Stimulated activated effector memory CD8-positive, alpha-beta T cell treated with anti-CD3 and anti-CD28 coated beads, Interleukin-12 subunit alpha, Interleukin-12 subunit beta, amount 100 ng/mL, for 72 hours (primary cell): ENCODE data around the gene KCNIP4.

ENCODE experiments used
- ATAC-seq: fragments of 150-1000 bp; cut with Tn5 transposase; 2 replicates; pipeline ENCODE4 v1.10.0; 2021
- DNase-seq, 2 donors: peaks; one replicate each; pipeline ENCODE4 v3.0.0; 2021 to 2022; ENCODE audit warnings: low spot score in 2 of 2
- H3K27ac Mint-ChIP-seq: one replicate; pipeline ENCODE4 v1.8.0; 2022; ENCODE audit warnings: mild to moderate bottlenecking, mixed read lengths
- H3K36me3 Mint-ChIP-seq: one replicate; pipeline ENCODE4 v1.8.0; 2022; ENCODE audit warnings: mild to moderate bottlenecking, mixed read lengths
- H3K4me1 Mint-ChIP-seq: one replicate; pipeline ENCODE4 v1.8.0; 2022; ENCODE audit warnings: mixed read lengths
- H3K4me3 Mint-ChIP-seq: one replicate; pipeline ENCODE4 v1.8.0; 2022; ENCODE audit warnings: mild to moderate bottlenecking, mixed read lengths
- H3K9me3 Mint-ChIP-seq: one replicate; pipeline ENCODE4 v1.8.0; 2022; ENCODE audit warnings: mixed read lengths

Gene KCNIP4

DNA sequence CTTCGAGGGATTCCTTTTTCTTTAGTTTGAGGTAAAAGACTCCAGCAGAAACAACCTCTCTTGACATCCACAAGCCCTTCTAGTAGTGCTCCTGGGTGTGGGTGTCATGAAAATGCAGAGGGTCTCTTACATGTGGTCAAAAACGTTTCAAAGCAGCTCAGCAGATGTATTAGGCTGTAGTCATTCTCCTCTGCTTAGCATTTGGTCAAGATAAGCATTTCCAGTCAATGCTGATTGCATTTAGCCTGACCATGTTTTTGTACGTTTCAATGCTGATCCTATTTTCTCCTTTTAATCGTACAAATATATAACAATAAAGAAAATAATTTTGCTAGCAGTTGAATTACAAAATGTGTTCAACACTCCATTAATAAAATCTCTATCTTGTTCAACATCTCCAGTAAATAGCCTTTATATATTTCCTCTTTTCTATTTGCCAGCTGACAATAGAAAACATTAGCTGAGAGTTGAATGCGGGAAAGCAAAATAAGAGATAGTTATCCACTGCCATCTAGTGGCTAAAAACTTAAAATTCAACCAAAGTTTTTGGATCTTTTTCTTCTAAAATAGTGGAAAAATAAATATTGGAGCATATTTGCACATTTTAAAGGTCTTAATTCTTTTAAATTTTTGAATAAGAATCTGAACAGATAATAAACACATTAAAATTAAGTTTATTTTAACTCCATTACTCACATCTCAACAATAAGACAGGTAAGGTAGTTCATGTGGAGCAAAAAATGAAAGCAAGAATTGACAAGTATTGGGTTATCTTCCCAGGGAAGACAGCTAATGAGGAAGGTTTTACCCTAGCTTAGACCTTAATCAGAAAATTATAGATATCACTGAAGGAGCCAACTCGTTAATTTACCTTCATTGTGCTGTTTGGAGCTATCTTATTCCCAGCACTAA is 1263.5 kb downstream of the KCNIP4 start:
- no peak overlapping the region for H3K4me3 Mint-ChIP-seq
- no peaks in the 10 kb centered on the region for H3K9me3 Mint-ChIP-seq
- H3K4me1 Mint-ChIP-seq: no peaks in the 10 kb centered on the region
- H3K27ac Mint-ChIP-seq: no peak overlapping the region
- ATAC-seq (no peak), DNase-seq (no peak)
- H3K36me3 Mint-ChIP-seq: no peaks in the 10 kb centered on the region

GRCh38 chr4:20683766-20684165 is 1264.8 kb downstream of the KCNIP4 start:
- Mint-ChIP-seq H3K4me3 (no peak overlapping the region), H3K27ac (no peak overlapping the region), H3K9me3 (no peaks in the 10 kb centered on the region), H3K36me3 (no peaks in the 10 kb centered on the region), H3K4me1 (no peaks in the 10 kb centered on the region)
- no peak for ATAC-seq
- no peak for DNase-seq

DNA sequence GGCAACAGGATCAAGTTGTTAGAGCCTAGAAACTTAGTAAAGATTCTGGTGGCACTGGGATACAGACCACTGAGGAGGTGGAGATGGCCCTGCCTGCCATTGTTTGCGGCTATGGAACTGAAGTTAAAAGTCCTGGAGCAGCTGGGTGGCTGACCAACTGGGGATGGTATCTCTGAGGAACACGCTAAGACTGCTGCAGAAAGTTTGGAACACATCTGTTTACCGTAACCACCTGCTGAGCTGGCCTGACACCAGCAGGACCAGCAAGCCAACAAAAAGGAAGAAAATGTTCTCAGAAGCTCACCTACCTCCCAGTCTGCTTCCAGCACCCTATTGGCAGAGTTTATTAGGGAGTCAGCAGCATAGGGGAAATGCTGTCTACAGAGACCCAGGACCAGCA is 1265.7 kb downstream of the KCNIP4 start:
- ATAC-seq (peak; percentile 38), DNase-seq (no peak)
- Mint-ChIP-seq H3K27ac (no peak overlapping the region), H3K4me3 (no peak overlapping the region), H3K4me1 (no peaks in the 10 kb centered on the region), H3K36me3 (no peaks in the 10 kb centered on the region), H3K9me3 (no peaks in the 10 kb centered on the region)

- DNase-seq: no peak
- Mint-ChIP-seq H3K9me3 (no peaks in the 10 kb centered on the region), H3K4me1 (no peaks in the 10 kb centered on the region), H3K36me3 (no peaks in the 10 kb centered on the region), H3K27ac (no peak overlapping the region), H3K4me3 (no peak overlapping the region)
- ATAC-seq: no peak
These were observed 1267.3 kb downstream of the KCNIP4 start for GRCh38 chr4:20681271-20681670.

GRCh38 chr4:20680736-20681135 is 1267.8 kb downstream of the KCNIP4 start:
- Mint-ChIP-seq H3K27ac (no peak overlapping the region), H3K9me3 (no peaks in the 10 kb centered on the region), H3K36me3 (no peaks in the 10 kb centered on the region), H3K4me1 (no peaks in the 10 kb centered on the region), H3K4me3 (no peak overlapping the region)
- no peak for ATAC-seq
- DNase-seq: no peak

DNA sequence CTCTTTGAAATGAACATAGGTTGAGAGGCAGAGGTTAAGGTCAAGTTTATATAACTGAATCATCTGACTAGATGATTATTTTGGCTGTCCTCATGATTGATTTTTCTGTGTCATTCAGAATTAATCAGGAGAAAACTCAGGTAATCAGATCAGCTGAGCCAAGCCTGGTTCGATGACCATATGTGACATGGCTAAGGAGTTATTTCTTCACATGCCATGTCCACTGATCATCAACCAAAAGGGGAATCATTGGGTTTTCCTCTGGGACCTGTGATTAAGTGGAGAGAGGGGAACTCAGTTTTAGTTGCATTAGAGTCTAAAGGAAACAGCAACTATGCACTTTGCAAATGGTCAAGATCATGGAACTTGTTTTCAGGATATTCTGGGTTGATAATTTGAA is 1268.6 kb downstream of the KCNIP4 start:
- ATAC-seq (no peak), DNase-seq (no peak)
- Mint-ChIP-seq H3K4me1 (no peaks in the 10 kb centered on the region), H3K9me3 (no peaks in the 10 kb centered on the region), H3K27ac (no peak overlapping the region), H3K36me3 (no peaks in the 10 kb centered on the region), H3K4me3 (no peak overlapping the region)
